HCT116 (cell line): ENCODE results near the gene PRRT3. TPM values are rescaled to one million over a fixed set of nuclear protein-coding genes. Genes with fewer than 3 reads are reported as not detected.

ENCODE experiments used
- CBX3 ChIP-seq: IDR thresholded peaks from 2 replicates; pipeline ENCODE4 v1.6.1; 2012; ENCODE audit warnings: low read depth
- REST ChIP-seq: IDR thresholded peaks from 2 replicates; pipeline ENCODE4 v1.6.1; 2012; ENCODE audit warnings: low read depth
- SP1 ChIP-seq: IDR thresholded peaks from 2 replicates; pipeline ENCODE4 v1.6.1; 2012; ENCODE audit warnings: low read depth
- ZBTB33 ChIP-seq: IDR thresholded peaks from 2 replicates; pipeline ENCODE4 v1.6.1; 2011; ENCODE audit warnings: mild to moderate bottlenecking, low read length, moderate library complexity; ENCODE audit not compliant: insufficient replicate concordance; ENCODE audit errors: extremely low read depth
- total RNA-seq: library from RNA; stranded (reverse); gene quantifications from one replicate; pipeline ENCODE4 v1.2.1, GENCODE V29; 2021; ENCODE audit not compliant: unreplicated experiment

The PRRT3 gene
- total RNA-seq, 1 experiment from 2014 or later, result 0.96 TPM

GRCh38 chr3:9978710-9979305, 26.6 kb upstream of the PRRT3 start (continued):
- TF ChIP-seq REST (no peak), CBX3 (no peak), SP1 (no peak), ZBTB33 (no peak)
